ENCODE measurements around the gene RYR1. TPM values are rescaled to one million over a fixed set of nuclear protein-coding genes. Genes with fewer than 3 reads are reported as not detected.

The RYR1 gene
- total RNA-seq, 2 experiments from 2014 or later, result 0.54 to 1.4 TPM

DNA sequence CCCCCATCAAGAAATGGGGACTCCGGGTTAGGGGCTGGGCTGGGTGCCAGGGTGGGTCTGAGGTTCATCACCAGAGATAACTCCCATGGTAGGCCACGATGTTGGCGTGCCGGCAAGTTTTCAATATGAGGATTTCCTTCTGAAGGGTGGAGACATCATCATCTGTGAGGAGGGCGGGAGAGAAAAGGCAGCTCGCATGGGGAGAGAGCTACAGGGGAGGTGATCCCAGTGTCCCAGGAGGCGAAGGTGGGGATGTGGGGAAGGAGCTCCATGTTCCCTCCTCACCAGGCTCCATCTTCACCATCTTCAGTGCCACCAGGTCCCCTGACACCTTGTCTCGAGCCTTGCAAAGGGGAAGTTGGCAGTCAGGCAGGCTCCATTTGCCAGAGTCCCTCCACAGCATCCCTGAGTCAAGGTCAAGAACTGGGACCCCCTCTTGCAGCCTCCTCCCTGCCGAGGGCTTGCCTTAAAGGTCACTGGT, 183.8 kb downstream of the RYR1 start:
- Histone ChIP-seq H3K27ac (ENCODE audit: low read depth, low read length, poor library complexity, severe bottlenecking) (peak overlapping the region; percentile 87), H4K20me1 (ENCODE audit: insufficient read depth, low read length) (peaks cover 11% of the 10 kb centered on the region; the same call in 1 of the 2 replicates), H3K9me3 (ENCODE audit: low read length) (no peaks in the 10 kb centered on the region), H3K4me2 (ENCODE audit: low read length) (peak overlapping the region; percentile 78), H3K9me2 (ENCODE audit: insufficient read depth, low read length) (no peaks in the 10 kb centered on the region), H3K36me3 (ENCODE audit: insufficient read depth, low read length) (peaks cover 60% of the 10 kb centered on the region), H3K79me2 (ENCODE audit: insufficient read depth, low read depth, low read length) (peaks cover 62% of the 10 kb centered on the region), H2AFZ (ENCODE audit: low read length) (peak overlapping the region; percentile 3; the same call in 1 of the 2 replicates), H3K4me1 (ENCODE audit: insufficient read depth, low read length, poor library complexity, severe bottlenecking) (peaks cover 37% of the 10 kb centered on the region), H3K4me3 (ENCODE audit: low read depth, low read length, poor library complexity, severe bottlenecking) (peak overlapping the region; percentile 92)
- ChIA-PET POLR2A (interaction anchor here (0.6 to 2.3 kb wide), 9 partner anchors 16 to 707 kb away, joined by 3 to 13 read pairs (median 4); partner anchors contain the start of gene ACTN4), CTCF (ENCODE audit: unreplicated experiment) (interaction anchor here (0.5 to 1.0 kb wide), 5 partner anchors 17 to 74 kb away, joined by 3 read pairs; partner anchors contain the start of gene ACTN4)
- no peak for TF ChIP-seq EZH2phosphoT487 (IDR thresholded peaks at IDR 0.05; ENCODE audit: borderline replicate concordance, low read depth, low read length)
- TF ChIP-seq, protein P1, sequence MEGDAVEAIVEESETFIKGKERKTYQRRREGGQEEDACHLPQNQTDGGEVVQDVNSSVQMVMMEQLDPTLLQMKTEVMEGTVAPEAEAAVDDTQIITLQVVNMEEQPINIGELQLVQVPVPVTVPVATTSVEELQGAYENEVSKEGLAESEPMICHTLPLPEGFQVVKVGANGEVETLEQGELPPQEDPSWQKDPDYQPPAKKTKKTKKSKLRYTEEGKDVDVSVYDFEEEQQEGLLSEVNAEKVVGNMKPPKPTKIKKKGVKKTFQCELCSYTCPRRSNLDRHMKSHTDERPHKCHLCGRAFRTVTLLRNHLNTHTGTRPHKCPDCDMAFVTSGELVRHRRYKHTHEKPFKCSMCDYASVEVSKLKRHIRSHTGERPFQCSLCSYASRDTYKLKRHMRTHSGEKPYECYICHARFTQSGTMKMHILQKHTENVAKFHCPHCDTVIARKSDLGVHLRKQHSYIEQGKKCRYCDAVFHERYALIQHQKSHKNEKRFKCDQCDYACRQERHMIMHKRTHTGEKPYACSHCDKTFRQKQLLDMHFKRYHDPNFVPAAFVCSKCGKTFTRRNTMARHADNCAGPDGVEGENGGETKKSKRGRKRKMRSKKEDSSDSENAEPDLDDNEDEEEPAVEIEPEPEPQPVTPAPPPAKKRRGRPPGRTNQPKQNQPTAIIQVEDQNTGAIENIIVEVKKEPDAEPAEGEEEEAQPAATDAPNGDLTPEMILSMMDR (conservative IDR thresholded peaks at IDR 0.05; ENCODE audit: low read length), result no peak
- BruUV-seq (replicated peaks), result no TSS peak
- peak; percentile 59 for DNase-seq (ENCODE audit: low spot score)
- intact Hi-C loops (cut with micrococcal nuclease; ENCODE audit: unreplicated experiment), result loop anchor here (5.0 kb wide), 1 partner anchor 215 kb away; the partner anchor contains the start of gene FAM98C

DNA sequence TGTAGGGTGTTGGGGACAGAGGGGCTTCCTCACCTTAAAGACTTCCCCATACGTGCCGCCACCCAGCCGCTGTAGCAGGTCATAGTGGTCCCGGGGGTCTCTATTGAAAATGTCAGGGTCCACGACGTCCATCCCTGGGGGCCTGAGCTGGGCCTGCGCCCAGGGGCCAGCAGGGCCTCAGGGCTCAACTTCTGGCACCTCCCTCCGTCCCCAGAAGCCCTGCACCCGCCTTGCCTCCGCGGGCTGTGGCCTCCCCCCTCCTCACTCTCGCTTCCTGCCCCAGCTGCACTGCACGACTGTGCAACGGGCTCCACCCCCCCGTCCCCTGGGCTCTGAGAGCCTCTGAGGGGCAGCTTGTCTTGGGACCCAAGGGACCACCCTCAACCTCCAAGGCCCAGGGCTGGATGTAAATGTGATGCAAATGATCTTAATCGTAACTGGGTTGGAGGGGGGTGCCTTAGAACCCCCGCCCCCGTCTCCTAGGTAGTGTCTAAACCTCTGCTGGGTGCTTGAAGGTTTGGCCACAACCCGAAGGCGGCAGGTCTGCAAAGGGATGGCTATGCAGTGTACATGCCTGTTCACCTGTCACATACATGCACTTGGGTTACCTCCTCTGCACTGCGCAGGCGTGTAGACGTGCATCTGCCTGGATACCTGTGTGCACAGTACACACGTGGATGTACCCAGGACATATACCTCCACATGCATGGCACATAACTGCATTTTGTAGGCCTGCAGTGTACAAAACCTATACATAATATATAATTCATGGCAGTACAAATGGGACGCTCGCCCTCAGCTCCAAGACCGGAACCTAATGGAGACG, 184.5 kb downstream of the RYR1 start, which contains the start of gene MAP4K1:
MAP4K1 (minus strand) TSS at position 190 of the 826 bp plus-strand sequence; CDS start at position 132, 58 bp downstream.
- H3K36me3 ChIP-seq (ENCODE audit: insufficient read depth, low read length), result peaks cover 60% of the 10 kb centered on the region
- no TSS peak for BruUV-seq (replicated peaks)
- H3K4me1 ChIP-seq (ENCODE audit: insufficient read depth, low read length, poor library complexity, severe bottlenecking), result peaks cover 37% of the 10 kb centered on the region
- intact Hi-C loops (cut with micrococcal nuclease; ENCODE audit: unreplicated experiment), result loop anchor here (1.0 to 5.0 kb wide), 5 partner anchors 61 to 282 kb away; partner anchors contain the start of gene FAM98C
- peak within 1 kb of the TSS; percentile 87 for H3K27ac ChIP-seq (ENCODE audit: low read depth, low read length, poor library complexity, severe bottlenecking)
- POLR2A ChIA-PET, result interaction anchor here (0.6 to 2.3 kb wide), 13 partner anchors 16 to 707 kb away, joined by 3 to 13 read pairs (median 4); partner anchors contain the start of gene ACTN4
- H3K4me2 ChIP-seq (ENCODE audit: low read length), result peak within 1 kb of the TSS; percentile 78
- H3K9me2 ChIP-seq (ENCODE audit: insufficient read depth, low read length), result no peaks in the 10 kb centered on the region
- peaks cover 62% of the 10 kb centered on the region for H3K79me2 ChIP-seq (ENCODE audit: insufficient read depth, low read depth, low read length)
- no peaks in the 10 kb centered on the region for H3K9me3 ChIP-seq (ENCODE audit: low read length)
- peak within 1 kb of the TSS; percentile 92 for H3K4me3 ChIP-seq (ENCODE audit: low read depth, low read length, poor library complexity, severe bottlenecking)
- DNase-seq (ENCODE audit: low spot score), result peak; percentile 99
- peaks cover 11% of the 10 kb centered on the region; the same call in 1 of the 2 replicates for H4K20me1 ChIP-seq (ENCODE audit: insufficient read depth, low read length)
- TF ChIP-seq, protein P1 (conservative IDR thresholded peaks at IDR 0.05; ENCODE audit: low read length), result no peak
- TF ChIP-seq EZH2phosphoT487 (IDR thresholded peaks at IDR 0.05; ENCODE audit: borderline replicate concordance, low read depth, low read length), result no peak
- CTCF ChIA-PET (ENCODE audit: unreplicated experiment), result interaction anchor here (0.8 to 1.4 kb wide), 4 partner anchors 16 to 312 kb away, joined by 3 read pairs; partner anchors contain the start of genes MRPS12 and SARS2
- H2AFZ ChIP-seq (ENCODE audit: low read length), result peak within 1 kb of the TSS; percentile 3; the same call in 1 of the 2 replicates

Measured in OCI-LY7 (cell line).